HEK293 (cell line): ENCODE results near the gene KIAA1210.

ENCODE experiments used
- ATF2 ChIP-seq: fragments of 450-650 bp; formaldehyde crosslinking; IDR thresholded peaks from 2 replicates; pipeline ENCODE4 v1.5.1; 2016; ENCODE audit warnings: missing biosample characterization, missing genetic modification characterization, low read depth
- CTCF ChIP-seq: fragments of 450-650 bp; formaldehyde crosslinking; IDR thresholded peaks from 2 replicates; pipeline ENCODE4 v1.5.1; 2016; ENCODE audit warnings: missing biosample characterization, missing genetic modification characterization
- PBX3 ChIP-seq: sonication (generic); formaldehyde crosslinking; IDR thresholded peaks from 2 replicates; pipeline ENCODE4 v1.8.1; 2022; ENCODE audit warnings: mild to moderate bottlenecking, moderate library complexity, missing genetic modification reagents
- PRDM1 ChIP-seq: fragments of 450-650 bp; formaldehyde crosslinking; IDR thresholded peaks from 2 replicates; pipeline ENCODE4; 2016; ENCODE audit warnings: missing biosample characterization, missing genetic modification characterization
- SALL2 ChIP-seq: fragments of 450-650 bp; formaldehyde crosslinking; IDR thresholded peaks from 2 replicates; pipeline ENCODE4 v1.5.0; 2017; ENCODE audit warnings: missing biosample characterization, mild to moderate bottlenecking, missing genetic modification characterization, borderline replicate concordance
- YY1 ChIP-seq: fragments of 450-650 bp; formaldehyde crosslinking; IDR thresholded peaks from 2 replicates; pipeline ENCODE4 v1.5.1; 2018; ENCODE audit warnings: missing biosample characterization, missing genetic modification characterization
- ZNF138 ChIP-seq: fragments of 450-650 bp; formaldehyde crosslinking; IDR thresholded peaks from 2 replicates; pipeline ENCODE4 v1.5.1; 2016; ENCODE audit warnings: missing biosample characterization, missing genetic modification characterization, borderline replicate concordance
- ZNF18 ChIP-seq: fragments of 450-650 bp; formaldehyde crosslinking; IDR thresholded peaks from 2 replicates; pipeline ENCODE4 v1.5.1; 2016; ENCODE audit warnings: missing biosample characterization, missing genetic modification characterization
- ZNF513 ChIP-seq: fragments of 450-650 bp; IDR thresholded peaks from 2 replicates; pipeline ENCODE4 v1.5.1; 2018; ENCODE audit warnings: missing biosample characterization, missing genetic modification characterization
- ZNF660 ChIP-seq: fragments of 450-650 bp; IDR thresholded peaks from 2 replicates; pipeline ENCODE4 v1.5.1; 2018; ENCODE audit warnings: missing biosample characterization, mild to moderate bottlenecking, missing genetic modification characterization

- TF ChIP-seq SALL2 (tag by site-specific recombination), result no peak
- no peak for TF ChIP-seq YY1 (tag by site-specific recombination)
- no peak for TF ChIP-seq ZNF660 (tag by site-specific recombination)
- TF ChIP-seq CTCF (tag by site-specific recombination), result no peak
- TF ChIP-seq ATF2 (tag by site-specific recombination), result no peak
- no peak for TF ChIP-seq ZNF138 (tag by site-specific recombination)
- TF ChIP-seq ZNF513, result no peak
- TF ChIP-seq PRDM1 (tag by site-specific recombination), result no peak
- TF ChIP-seq ZNF18 (tag by site-specific recombination), result no peak
- TF ChIP-seq PBX3, result no peak
Measured at GRCh38 chrX:119036107-119037029, 91.2 kb downstream of the KIAA1210 start.
